ENCODE data around the gene BMP7.

- TF ChIP-seq CTCF (IDR thresholded peaks at IDR 0.05) = no peak
- TF ChIP-seq EP300 (IDR thresholded peaks at IDR 0.05) = no peak
Observed at GRCh38 chr20:57217802-57218201, 48.6 kb downstream of the BMP7 start.
